H1 (cell line): ENCODE data around the gene A3GALT2. TPM values are rescaled to one million over a fixed set of nuclear protein-coding genes. Genes with fewer than 3 reads are reported as not detected.

ENCODE experiments used
- BCL11A ChIP-seq, 2 experiments: IDR thresholded peaks; one replicate each; pipeline ENCODE4 v1.6.1; 2011; ENCODE audit warnings: low read depth in 2 of 2, low read length in 2 of 2, mild to moderate bottlenecking in 2 of 2
- CHD1 ChIP-seq: IDR thresholded peaks from 2 replicates; pipeline ENCODE4 v1.6.1; 2012; ENCODE audit warnings: low read depth, low read length, improper control_type of control experiment
- EZH2 ChIP-seq: fragments of 200-600 bp; sonication (generic); IDR thresholded peaks from 2 replicates; pipeline ENCODE4 v1.7.1; 2012; ENCODE audit warnings: low read depth, mild to moderate bottlenecking, moderate library complexity, low read length, inconsistent platforms; ENCODE audit not compliant: severe bottlenecking
- RFX5 ChIP-seq: IDR thresholded peaks from 2 replicates; pipeline ENCODE4 v1.6.1; 2011; ENCODE audit warnings: low read depth, low read length, improper control_type of control experiment, borderline replicate concordance
- polyA plus RNA-seq, 7 experiments: library from polyadenylated mRNA; depleted of rRNA in 3 of 7; stranded (reverse) in 5 of 7; unstranded in 2 of 7; fragments of >200 nt in 5 of 7; fragments of 200-250 nt in 2 of 7; gene quantifications; 1 replicate in 5 of 7; 2 replicates in 1 of 7; 4 replicates in 1 of 7; pipeline versions ENCODE4 v1.2.1 to v1.2.3, GENCODE V29; 2011 to 2013; ENCODE audit warnings: missing spikeins in 2 of 7, mixed read lengths in 2 of 7
- total RNA-seq: library from RNA; stranded (reverse); fragmentation: NEBNext Ultra II Directional; extraction: Animal tissue kit (Norgen Biotek cat#: 25700); gene quantifications from 2 replicates; pipeline ENCODE4 v1.2.1, GENCODE V29; 2021
- TF ChIP-seq, protein P1 (sequence below), 3 experiments: IDR thresholded peaks; 1 replicate in 2 of 3; 2 replicates in 1 of 3; pipeline versions ENCODE4 v1.5.1 to v1.6.1; 2011; ENCODE audit warnings: low read length in 3 of 3, mild to moderate bottlenecking in 3 of 3, inconsistent platforms in 2 of 3, low read depth in 1 of 3, moderate library complexity in 1 of 3; ENCODE audit not compliant: insufficient read depth in 1 of 3; ENCODE audit errors: control extremely low read depth in 1 of 3

A3GALT2 gene
- total and polyA plus RNA-seq, 2 of the 8 experiments (the other 6 are each of a cell fraction or from before 2014, with no cell fraction given), result not detected

DNA sequence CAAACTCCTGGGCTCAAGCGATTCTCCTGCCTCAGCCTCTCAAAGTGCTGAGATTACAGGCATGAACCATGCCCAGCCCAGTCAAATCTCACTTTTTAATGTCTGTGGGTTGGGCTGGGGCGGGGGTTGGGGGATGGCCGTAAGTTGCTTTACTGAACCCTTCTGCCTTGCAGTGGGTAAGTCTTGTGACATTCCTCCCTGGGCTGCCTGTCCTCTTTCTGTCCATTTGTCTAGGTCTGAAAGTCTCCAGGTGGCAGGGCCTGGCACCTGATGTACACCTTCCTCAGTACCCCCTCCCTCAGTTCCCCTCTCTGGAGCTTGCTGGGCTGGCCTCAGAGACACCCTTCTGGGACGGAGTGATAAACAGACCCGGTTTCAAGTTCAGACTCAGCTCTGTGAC lies 51.3 kb downstream of the A3GALT2 start (continued):
- TF ChIP-seq EZH2 (no peak), RFX5 (no peak), CHD1 (no peak), BCL11A (IDR thresholded peaks at IDR 0.05; ENCODE audit: low read depth in 2 of 2, low read length in 2 of 2) (no peak)
- TF ChIP-seq, protein P1, sequence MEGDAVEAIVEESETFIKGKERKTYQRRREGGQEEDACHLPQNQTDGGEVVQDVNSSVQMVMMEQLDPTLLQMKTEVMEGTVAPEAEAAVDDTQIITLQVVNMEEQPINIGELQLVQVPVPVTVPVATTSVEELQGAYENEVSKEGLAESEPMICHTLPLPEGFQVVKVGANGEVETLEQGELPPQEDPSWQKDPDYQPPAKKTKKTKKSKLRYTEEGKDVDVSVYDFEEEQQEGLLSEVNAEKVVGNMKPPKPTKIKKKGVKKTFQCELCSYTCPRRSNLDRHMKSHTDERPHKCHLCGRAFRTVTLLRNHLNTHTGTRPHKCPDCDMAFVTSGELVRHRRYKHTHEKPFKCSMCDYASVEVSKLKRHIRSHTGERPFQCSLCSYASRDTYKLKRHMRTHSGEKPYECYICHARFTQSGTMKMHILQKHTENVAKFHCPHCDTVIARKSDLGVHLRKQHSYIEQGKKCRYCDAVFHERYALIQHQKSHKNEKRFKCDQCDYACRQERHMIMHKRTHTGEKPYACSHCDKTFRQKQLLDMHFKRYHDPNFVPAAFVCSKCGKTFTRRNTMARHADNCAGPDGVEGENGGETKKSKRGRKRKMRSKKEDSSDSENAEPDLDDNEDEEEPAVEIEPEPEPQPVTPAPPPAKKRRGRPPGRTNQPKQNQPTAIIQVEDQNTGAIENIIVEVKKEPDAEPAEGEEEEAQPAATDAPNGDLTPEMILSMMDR (IDR thresholded peaks at IDR 0.05; ENCODE audit: control extremely low read depth in 1 of 3, insufficient read depth in 1 of 3, low read depth in 1 of 3, low read length in 3 of 3), result no peak
